T-helper 1 cell treated with Interleukin-12 subunit alpha and Interleukin-12 subunit beta and Interleukin-4 antibody, amounts not matched to agents 30 μg/mL and 1 μg/mL, for 36 hours (primary cell): ENCODE results near the gene PKP1.

ENCODE experiments used
- H3K27ac Mint-ChIP-seq: one replicate; pipeline ENCODE4 v1.8.0; 2021; ENCODE audit warnings: mild to moderate bottlenecking, mixed read lengths
- H3K27me3 Mint-ChIP-seq: one replicate; pipeline ENCODE4 v1.8.0; 2021; ENCODE audit warnings: low read depth, mixed read lengths
- H3K36me3 Mint-ChIP-seq: one replicate; pipeline ENCODE4 v1.8.0; 2021; ENCODE audit warnings: low read depth, mixed read lengths
- H3K4me1 Mint-ChIP-seq: one replicate; pipeline ENCODE4 v1.8.0; 2021; ENCODE audit warnings: low read depth, mixed read lengths
- H3K4me3 Mint-ChIP-seq: one replicate; pipeline ENCODE4 v1.8.0; 2021; ENCODE audit warnings: mild to moderate bottlenecking, moderate library complexity, mixed read lengths
- H3K9me3 Mint-ChIP-seq: one replicate; pipeline ENCODE4 v1.8.0; 2021; ENCODE audit warnings: mixed read lengths

PKP1 gene

DNA sequence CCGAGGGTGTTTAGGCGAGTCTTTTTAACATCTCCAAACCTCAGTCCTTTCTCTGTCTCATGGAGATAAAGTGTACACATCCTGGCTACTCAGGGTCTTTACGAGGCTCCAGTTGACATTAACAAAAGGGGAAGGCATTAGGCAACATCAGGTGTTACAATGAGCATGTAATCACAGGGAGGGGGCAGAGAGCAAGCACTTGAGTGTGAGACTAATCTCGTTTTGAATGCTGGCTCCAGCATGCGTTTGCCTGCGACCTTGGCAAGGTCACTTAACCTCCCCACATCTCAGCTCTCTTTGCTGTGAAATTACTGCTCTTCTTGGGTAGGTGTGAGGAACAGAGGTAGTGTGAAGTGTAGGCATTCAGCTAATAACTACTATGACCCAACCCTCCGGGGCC, 91.1 kb downstream of the PKP1 start:
- no peaks in the 10 kb centered on the region for H3K4me1 Mint-ChIP-seq
- H3K36me3 Mint-ChIP-seq = no peaks in the 10 kb centered on the region
- H3K27me3 Mint-ChIP-seq = no peaks in the 10 kb centered on the region
- no peaks in the 10 kb centered on the region for H3K9me3 Mint-ChIP-seq
- no peak overlapping the region for H3K4me3 Mint-ChIP-seq
- no peak overlapping the region for H3K27ac Mint-ChIP-seq

DNA sequence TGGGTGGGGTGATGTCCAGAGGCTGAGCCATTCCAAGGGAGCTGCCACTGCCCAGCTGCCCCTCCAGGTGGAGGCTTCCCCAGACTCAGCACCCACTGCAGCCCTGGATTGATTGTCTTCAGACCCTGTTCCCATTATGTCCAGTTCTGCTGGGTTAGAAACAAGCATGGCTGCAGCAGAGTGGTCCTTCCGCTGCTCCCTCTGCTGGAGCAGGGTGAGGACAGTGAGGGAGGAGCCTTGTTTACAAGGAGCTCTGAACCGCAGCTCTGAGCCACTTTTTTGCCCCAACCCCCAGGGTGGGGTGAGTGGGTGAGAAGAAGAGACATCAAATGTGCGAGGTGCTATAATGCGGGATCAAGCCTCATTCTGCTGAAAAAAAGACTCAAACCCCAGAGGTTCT, 91.9 kb downstream of the PKP1 start:
- no peaks in the 10 kb centered on the region for H3K27me3 Mint-ChIP-seq
- H3K27ac Mint-ChIP-seq = no peak overlapping the region

GRCh38 chr1:201376107-201376463, 92.8 kb downstream of the PKP1 start:
- Mint-ChIP-seq H3K36me3 (no peaks in the 10 kb centered on the region), H3K27me3 (no peaks in the 10 kb centered on the region), H3K4me1 (no peaks in the 10 kb centered on the region), H3K27ac (no peak overlapping the region), H3K9me3 (no peaks in the 10 kb centered on the region), H3K4me3 (no peak overlapping the region)

More for the DNA sequence above, 91.9 kb downstream of the PKP1 start:
- H3K9me3 Mint-ChIP-seq = no peaks in the 10 kb centered on the region
- H3K36me3 Mint-ChIP-seq = no peaks in the 10 kb centered on the region
- no peaks in the 10 kb centered on the region for H3K4me1 Mint-ChIP-seq
- no peak overlapping the region for H3K4me3 Mint-ChIP-seq

DNA sequence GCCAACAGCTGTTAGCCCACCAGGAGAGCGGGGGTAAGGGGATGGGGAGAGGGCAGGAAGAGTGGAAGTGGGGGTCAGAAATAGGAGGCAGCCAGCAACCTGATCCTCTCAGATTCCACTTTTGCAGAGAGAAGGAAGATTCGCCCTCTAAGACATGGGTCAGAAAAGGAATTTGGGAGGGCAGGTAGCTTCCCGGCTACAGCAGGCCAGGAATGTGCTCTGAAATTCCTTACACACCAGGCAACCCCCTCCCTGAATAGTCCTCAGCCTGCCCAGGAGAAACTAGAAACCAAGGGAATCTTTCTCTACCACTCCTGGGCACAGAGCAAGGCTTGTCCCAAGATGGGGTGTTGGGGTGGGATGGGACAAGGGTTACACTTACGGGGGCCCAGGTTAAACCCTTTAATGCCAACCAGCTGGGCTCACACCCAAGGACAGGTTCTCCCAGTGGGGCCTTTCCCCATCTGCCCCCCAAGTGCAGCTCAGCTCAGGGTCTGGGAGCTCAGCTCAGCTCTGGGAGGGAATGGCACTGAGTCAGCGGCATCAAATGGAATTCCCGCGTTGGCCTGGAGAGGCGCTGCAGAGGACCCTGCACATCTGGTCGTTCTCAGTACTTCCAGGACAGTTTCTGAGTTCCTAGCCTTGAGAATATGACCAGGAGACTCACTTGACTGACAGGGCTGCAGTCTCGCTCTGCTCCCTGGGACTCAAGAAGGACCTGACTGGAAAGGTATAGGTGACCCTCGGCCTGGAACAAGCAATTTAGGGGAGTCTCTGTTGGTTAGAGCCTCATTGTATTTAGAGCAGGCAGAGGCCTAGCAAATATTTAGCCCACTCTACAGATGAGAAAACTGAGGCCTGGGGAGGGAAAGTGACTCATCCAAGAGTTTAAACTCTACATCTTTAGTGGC, 93.4 kb downstream of the PKP1 start:
- Mint-ChIP-seq H3K9me3 (no peaks in the 10 kb centered on the region), H3K36me3 (no peaks in the 10 kb centered on the region), H3K4me1 (no peaks in the 10 kb centered on the region), H3K27ac (no peak overlapping the region), H3K27me3 (no peaks in the 10 kb centered on the region), H3K4me3 (no peak overlapping the region)

DNA sequence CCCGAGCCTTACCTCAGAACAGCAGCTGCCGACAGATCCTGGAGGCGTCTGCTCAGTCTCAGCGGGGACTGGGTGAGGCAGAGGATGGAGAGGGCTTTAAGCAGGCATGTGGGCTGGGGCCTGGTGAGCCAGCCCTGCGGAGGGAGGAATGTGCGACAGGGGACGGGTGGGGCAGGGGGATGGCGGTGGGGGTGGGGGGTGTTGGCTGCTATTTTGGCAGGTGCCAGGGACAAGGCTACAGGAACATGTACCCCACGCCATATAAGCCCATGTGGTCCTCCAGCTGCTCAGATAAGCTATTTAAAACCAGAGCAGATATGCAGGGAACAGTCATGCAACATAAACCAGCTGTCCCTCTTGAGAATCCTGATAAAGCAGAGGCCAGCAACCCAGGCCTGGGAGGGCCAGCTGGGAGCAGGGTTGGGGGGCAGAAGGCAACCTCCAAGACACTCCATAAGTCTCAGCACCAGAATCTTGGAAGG, 94.3 kb downstream of the PKP1 start, which contains the start of gene TNNT2:
TNNT2 (minus strand) TSS at position 70 of the 482 bp plus-strand sequence. CDS start 4,426 bp downstream, outside the sequence.
- Mint-ChIP-seq H3K4me3 (no peak within 1 kb of the TSS), H3K9me3 (no peaks in the 10 kb centered on the region), H3K4me1 (no peaks in the 10 kb centered on the region), H3K36me3 (no peaks in the 10 kb centered on the region), H3K27ac (no peak within 1 kb of the TSS), H3K27me3 (no peaks in the 10 kb centered on the region)

DNA sequence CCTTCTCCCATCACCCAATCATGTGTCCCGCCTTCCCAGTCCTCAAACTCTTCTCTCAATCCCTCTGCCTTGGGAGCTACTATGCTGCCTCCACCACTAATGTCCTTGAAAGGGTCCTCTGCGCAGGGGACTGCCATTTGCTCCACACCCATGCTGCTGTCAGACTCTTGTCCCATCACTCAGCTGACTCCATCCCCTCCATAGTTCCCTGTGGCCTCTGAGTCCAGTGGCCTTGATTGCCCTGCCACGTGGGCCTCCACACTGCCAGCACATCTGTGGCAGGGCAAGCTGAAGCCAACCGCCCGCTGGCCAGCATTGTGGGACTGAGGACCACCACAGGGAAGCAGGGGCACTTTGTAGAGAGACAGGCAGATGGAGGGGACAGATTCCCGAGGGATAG, 95.5 kb downstream of the PKP1 start:
- H3K27me3 Mint-ChIP-seq = peaks cover 5% of the 10 kb centered on the region
- H3K9me3 Mint-ChIP-seq = no peaks in the 10 kb centered on the region
- H3K36me3 Mint-ChIP-seq = no peaks in the 10 kb centered on the region
- no peak overlapping the region for H3K4me3 Mint-ChIP-seq
- H3K27ac Mint-ChIP-seq = no peak overlapping the region
- H3K4me1 Mint-ChIP-seq = no peaks in the 10 kb centered on the region

- no peaks in the 10 kb centered on the region for H3K4me1 Mint-ChIP-seq
- peaks cover 11% of the 10 kb centered on the region for H3K27me3 Mint-ChIP-seq
- H3K4me3 Mint-ChIP-seq = no peak overlapping the region
- no peaks in the 10 kb centered on the region for H3K36me3 Mint-ChIP-seq
- no peaks in the 10 kb centered on the region for H3K9me3 Mint-ChIP-seq
- no peak overlapping the region for H3K27ac Mint-ChIP-seq
Measured at GRCh38 chr1:201379733-201380242, 96.5 kb downstream of the PKP1 start.

- Mint-ChIP-seq H3K27me3 (peaks cover 11% of the 10 kb centered on the region), H3K27ac (no peak overlapping the region), H3K9me3 (no peaks in the 10 kb centered on the region), H3K36me3 (no peaks in the 10 kb centered on the region), H3K4me1 (no peaks in the 10 kb centered on the region), H3K4me3 (no peak overlapping the region)
Measured at GRCh38 chr1:201381130-201381529, 97.8 kb downstream of the PKP1 start.
